Measurements from ENCODE around the gene GNB3.
A peak's percentile ranks its signal among the peaks of the same experiment; 100 is the strongest.
"Not testable (repeated sequence)": the region's sequence is repeated elsewhere in the genome, so short reads cannot be mapped to it uniquely, and the experiment has no call there.

The GNB3 gene

DNA sequence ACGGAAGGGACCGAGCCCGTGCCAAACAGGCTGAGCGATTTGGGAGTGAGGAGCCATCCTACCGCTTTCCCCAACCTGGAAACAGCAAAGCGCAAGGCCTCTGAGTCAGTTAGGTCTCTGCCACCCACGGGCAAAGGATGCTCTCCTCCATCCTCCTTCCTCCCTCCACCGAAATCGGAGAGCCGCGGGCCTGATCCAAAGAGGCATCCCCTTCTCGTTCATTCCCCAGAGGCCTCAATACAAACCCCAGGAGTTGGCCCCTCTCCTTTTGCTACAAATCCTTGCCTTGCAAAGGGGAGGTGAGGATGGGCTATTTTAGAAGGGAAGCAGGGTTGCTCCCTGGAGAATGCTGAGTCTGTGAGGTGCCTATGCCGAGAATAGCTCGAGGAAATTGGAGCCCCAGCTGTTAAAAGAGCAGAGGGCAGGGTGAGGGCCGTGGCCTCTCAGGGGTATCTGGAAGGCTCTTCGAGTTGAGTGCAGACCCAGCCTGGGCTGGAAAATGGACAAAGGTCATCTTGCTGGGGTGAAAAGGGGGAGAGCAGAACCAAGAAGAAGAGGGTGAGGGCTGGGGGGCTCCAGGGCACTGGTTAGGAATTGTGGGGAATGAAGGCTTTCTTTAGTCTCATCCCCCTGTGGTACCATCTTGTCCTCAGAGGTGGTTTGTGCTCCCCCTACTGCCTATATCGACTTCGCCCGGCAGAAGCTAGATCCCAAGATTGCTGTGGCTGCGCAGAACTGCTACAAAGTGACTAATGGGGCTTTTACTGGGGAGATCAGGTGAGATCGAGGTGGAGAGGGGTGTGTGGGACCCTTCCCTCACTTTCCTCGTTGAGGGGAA, 27.7 kb downstream of the GNB3 start:
- peak overlapping the region; percentile 96 for H3K4me3 ChIP-seq (ENCODE audit: low read depth, low read length)
- peak; percentile 44 for DNase-seq (ENCODE audit: low read depth)
- no peak for TF ChIP-seq POLR2A (IDR thresholded peaks at IDR 0.05; ENCODE audit: extremely low read depth, insufficient read length)
- TF ChIP-seq, protein P1, sequence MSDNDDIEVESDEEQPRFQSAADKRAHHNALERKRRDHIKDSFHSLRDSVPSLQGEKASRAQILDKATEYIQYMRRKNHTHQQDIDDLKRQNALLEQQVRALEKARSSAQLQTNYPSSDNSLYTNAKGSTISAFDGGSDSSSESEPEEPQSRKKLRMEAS (IDR thresholded peaks at IDR 0.05; ENCODE audit: low read depth, low read length) = no peak
- TF ChIP-seq, protein P2, sequence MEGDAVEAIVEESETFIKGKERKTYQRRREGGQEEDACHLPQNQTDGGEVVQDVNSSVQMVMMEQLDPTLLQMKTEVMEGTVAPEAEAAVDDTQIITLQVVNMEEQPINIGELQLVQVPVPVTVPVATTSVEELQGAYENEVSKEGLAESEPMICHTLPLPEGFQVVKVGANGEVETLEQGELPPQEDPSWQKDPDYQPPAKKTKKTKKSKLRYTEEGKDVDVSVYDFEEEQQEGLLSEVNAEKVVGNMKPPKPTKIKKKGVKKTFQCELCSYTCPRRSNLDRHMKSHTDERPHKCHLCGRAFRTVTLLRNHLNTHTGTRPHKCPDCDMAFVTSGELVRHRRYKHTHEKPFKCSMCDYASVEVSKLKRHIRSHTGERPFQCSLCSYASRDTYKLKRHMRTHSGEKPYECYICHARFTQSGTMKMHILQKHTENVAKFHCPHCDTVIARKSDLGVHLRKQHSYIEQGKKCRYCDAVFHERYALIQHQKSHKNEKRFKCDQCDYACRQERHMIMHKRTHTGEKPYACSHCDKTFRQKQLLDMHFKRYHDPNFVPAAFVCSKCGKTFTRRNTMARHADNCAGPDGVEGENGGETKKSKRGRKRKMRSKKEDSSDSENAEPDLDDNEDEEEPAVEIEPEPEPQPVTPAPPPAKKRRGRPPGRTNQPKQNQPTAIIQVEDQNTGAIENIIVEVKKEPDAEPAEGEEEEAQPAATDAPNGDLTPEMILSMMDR (IDR thresholded peaks at IDR 0.05; ENCODE audit: low read depth, low read length) = peak; percentile 21
- TF ChIP-seq MYC (IDR thresholded peaks at IDR 0.05; ENCODE audit: low read depth, low read length) = no peak

DNA sequence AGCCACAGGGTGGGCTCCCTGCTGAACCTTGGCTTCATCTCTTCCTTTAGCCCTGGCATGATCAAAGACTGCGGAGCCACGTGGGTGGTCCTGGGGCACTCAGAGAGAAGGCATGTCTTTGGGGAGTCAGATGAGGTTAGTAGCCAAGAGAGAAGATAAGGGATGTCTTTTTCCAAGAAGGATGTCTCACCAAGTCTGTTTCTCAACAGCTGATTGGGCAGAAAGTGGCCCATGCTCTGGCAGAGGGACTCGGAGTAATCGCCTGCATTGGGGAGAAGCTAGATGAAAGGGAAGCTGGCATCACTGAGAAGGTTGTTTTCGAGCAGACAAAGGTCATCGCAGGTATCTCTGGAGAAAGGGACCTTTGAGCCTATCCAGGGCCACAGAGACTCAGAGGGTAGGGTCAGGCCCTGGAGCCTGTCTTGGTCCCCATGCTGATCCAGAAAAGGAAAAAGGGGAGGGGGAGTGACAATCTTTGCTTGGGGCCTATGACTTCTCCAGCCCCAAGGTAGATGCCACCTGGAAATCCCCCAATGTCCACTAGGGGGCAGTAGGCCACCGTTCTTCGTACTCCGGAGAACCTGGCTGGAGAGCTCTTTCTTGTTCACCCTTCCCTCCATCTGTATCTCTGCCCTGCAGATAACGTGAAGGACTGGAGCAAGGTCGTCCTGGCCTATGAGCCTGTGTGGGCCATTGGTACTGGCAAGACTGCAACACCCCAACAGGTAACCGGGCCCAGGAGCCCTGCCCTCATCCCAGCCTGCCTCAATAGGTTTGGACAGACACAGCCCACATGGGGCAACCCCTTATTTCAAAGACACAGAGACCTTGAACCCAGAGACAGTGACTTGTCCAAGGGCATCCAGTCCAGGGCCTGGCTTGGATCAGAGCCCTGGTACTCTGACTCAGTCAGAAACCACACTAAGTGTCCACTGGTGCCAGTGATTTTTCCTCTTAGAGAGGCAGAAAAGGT, 28.6 kb downstream of the GNB3 start:
- peak; percentile 84 for DNase-seq (ENCODE audit: low read depth)
- TF ChIP-seq, protein P2 (IDR thresholded peaks at IDR 0.05; ENCODE audit: low read depth, low read length) = peak; percentile 85
- TF ChIP-seq MYC (IDR thresholded peaks at IDR 0.05; ENCODE audit: low read depth, low read length) (no peak), POLR2A (IDR thresholded peaks at IDR 0.05; ENCODE audit: extremely low read depth, insufficient read length) (no peak)
- TF ChIP-seq, protein P1 (IDR thresholded peaks at IDR 0.05; ENCODE audit: low read depth, low read length) = peak; percentile 41; the same call in 1 of the 2 replicates
- H3K4me3 ChIP-seq (ENCODE audit: low read depth, low read length) = peak overlapping the region; percentile 96

DNA sequence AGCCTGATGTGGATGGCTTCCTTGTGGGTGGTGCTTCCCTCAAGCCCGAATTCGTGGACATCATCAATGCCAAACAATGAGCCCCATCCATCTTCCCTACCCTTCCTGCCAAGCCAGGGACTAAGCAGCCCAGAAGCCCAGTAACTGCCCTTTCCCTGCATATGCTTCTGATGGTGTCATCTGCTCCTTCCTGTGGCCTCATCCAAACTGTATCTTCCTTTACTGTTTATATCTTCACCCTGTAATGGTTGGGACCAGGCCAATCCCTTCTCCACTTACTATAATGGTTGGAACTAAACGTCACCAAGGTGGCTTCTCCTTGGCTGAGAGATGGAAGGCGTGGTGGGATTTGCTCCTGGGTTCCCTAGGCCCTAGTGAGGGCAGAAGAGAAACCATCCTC, 29.6 kb downstream of the GNB3 start:
- H3K4me3 ChIP-seq (ENCODE audit: low read depth, low read length); DNase-seq (ENCODE audit: low read depth): not testable (repeated sequence)

DNA sequence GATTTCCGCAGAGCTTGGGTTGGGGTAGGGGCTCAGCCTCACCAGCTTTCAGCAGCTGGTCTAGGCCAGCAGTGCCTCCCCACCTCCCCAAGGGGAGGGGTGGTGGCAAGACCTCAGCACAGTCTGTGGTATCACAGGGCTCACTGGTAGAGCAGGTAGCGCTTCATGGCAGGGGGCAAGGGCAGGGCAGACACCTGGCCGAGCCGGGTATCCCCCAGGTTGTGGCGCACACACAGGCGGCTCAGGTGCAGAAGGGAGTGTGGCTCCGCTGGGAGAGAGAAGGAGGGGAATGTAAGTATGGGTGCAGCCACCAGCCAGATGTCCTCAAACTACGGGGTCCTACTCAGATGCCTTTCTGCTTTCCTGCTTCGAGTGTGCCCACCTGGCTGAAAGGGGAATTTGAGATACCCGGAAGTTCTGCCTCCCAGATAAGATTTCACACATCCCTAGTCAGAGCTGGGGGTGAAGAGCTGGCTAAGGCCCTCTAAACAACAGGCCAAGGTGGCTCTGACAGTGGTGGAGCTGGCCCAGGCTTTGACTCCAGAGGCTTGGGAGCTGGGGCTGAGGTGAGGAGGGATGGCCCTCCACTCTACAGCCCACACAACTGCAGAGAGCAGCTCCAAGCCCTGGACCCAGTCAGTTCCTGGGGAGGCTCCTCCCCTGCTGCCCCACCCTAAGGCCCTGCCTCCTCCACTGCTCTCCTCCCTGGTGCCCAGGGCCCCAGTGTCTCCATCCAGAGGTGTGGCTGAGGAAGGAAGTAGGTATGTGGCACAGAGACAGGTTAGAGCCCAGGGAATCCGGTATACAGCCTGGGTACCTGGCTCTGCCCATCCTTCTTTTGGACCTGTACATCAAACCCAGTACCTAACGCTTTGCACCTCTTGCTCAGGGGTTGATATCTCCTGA, 30.6 kb downstream of the GNB3 start:
- TF ChIP-seq, protein P2 (IDR thresholded peaks at IDR 0.05; ENCODE audit: low read depth, low read length) = no peak
- no peak for TF ChIP-seq POLR2A (IDR thresholded peaks at IDR 0.05; ENCODE audit: extremely low read depth, insufficient read length)
- TF ChIP-seq, protein P1 (IDR thresholded peaks at IDR 0.05; ENCODE audit: low read depth, low read length) = no peak
- peak; percentile 55 for DNase-seq (ENCODE audit: low read depth)
- no peak overlapping the region for H3K4me3 ChIP-seq (ENCODE audit: low read depth, low read length)

DNA sequence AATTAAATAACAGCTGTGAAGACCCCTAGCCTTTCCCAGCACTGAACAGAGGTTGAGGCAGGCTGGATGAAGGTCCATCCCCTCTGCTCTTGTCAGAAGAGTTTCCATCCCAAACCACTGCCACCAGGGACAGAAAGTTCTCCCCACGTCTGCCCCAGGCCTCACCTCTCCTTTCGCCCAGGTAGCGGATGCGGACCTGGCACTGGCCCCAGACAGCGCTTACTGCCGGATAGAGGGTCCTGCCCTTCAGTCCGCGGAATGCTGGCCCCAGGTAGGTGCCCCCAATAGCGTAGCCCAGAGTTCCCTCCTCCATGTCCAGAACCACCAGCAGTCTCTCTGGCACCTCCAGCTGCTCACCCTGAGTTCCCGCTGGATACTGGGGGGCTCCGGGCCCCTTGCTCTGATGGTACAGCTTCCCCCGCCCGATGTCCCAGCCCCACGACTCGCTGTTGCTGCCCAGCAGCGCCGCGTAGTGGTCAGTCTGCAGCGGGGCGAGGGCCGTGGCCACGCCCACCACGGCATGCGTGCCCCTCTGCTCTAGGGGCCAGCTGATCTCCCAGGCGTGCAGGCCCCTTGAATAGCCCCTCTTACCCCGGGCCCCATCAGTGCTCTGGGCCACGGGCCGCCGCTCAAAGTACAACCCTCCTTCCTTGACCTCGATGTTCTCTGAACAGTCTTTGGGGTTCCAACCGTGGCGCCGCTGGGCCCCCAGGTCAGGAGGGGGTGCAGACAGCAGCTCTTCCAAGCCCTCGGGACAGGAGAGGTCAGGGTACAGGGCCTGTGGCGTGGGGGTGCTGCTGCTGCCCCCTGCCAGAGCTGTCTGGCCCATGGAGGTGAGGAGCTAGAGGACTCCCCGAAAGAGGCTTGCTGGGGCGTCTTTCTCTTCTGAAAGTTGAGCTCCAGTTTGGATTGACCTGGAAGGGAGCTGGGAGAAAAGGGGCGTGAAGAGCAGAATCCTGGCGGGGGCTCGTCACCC, 31.6 kb downstream of the GNB3 start:
- DNase-seq (ENCODE audit: low read depth) = peak; percentile 83
- TF ChIP-seq, protein P2 (IDR thresholded peaks at IDR 0.05; ENCODE audit: low read depth, low read length) = peak; percentile 89
- TF ChIP-seq, protein P1 (IDR thresholded peaks at IDR 0.05; ENCODE audit: low read depth, low read length) = peak; percentile 82
- TF ChIP-seq POLR2A (IDR thresholded peaks at IDR 0.05; ENCODE audit: extremely low read depth, insufficient read length) (peak; percentile 31), MYC (IDR thresholded peaks at IDR 0.05; ENCODE audit: low read depth, low read length) (peak; percentile 78)

More for the DNA sequence above, 31.6 kb downstream of the GNB3 start:
- H3K4me3 ChIP-seq (ENCODE audit: low read depth, low read length) = peak overlapping the region; percentile 72
